ENCODE measurements around the gene CACNG7. TPM values are rescaled to one million over a fixed set of nuclear protein-coding genes. Genes with fewer than 3 reads are reported as not detected.

Gene CACNG7
- total RNA-seq, 1 experiment from 2014 or later = not detected

- no peak overlapping the region for H3K4me2 ChIP-seq (ENCODE audit: low read length)
- no peaks in the 10 kb centered on the region for H3K36me3 ChIP-seq (ENCODE audit: low read depth, low read length)
- no peaks in the 10 kb centered on the region for H3K9me2 ChIP-seq (replicated peaks; ENCODE audit: low read length)
- H3K9ac ChIP-seq (ENCODE audit: low read length) = no peak overlapping the region
- H3K4me1 ChIP-seq (ENCODE audit: insufficient read depth, low read length) = peaks cover 11% of the 10 kb centered on the region
- no peaks in the 10 kb centered on the region for H3K79me2 ChIP-seq (ENCODE audit: low read length)
- no TSS peak for BruUV-seq (replicated peaks)
- peaks cover 18% of the 10 kb centered on the region for H3K27me3 ChIP-seq (ENCODE audit: low read length)
- no peaks in the 10 kb centered on the region for H3F3A ChIP-seq (ENCODE audit: low read length, unreplicated experiment)
- no peak overlapping the region for H3K27ac ChIP-seq (ENCODE audit: low read length)
- intact Hi-C loops (cut with micrococcal nuclease) = loop anchor here (1.0 to 10.0 kb wide), 2 partner anchors 24 to 72 kb away; no protein-coding TSS in a partner anchor
- H4K20me1 ChIP-seq (ENCODE audit: low read length) = no peaks in the 10 kb centered on the region
- no peaks in the 10 kb centered on the region for H3K9me3 ChIP-seq (ENCODE audit: low read length)
- no peak overlapping the region for H3K4me3 ChIP-seq (ENCODE audit: low read length)
- peak; percentile 84 for DNase-seq
- ChIA-PET POLR2A (ENCODE audit: unreplicated experiment) (no interaction called here), CTCF (no interaction called here)
- no peak overlapping the region for H2AFZ ChIP-seq (ENCODE audit: low read length)
- TF ChIP-seq EZH2 (IDR thresholded peaks at IDR 0.05; ENCODE audit: low read length, unreplicated experiment) (no peak), CTCF (conservative IDR thresholded peaks at IDR 0.05; ENCODE audit: low read depth, low read length) (no peak), EZH2phosphoT487 (IDR thresholded peaks at IDR 0.05; ENCODE audit: borderline replicate concordance, low read length) (no peak)
- no peak for ATAC-seq
Measured at GRCh38 chr19:53903055-53903680, 5.9 kb upstream of the CACNG7 start.

- TF ChIP-seq EZH2 (IDR thresholded peaks at IDR 0.05; ENCODE audit: low read length, unreplicated experiment) = no peak
- TF ChIP-seq CTCF (conservative IDR thresholded peaks at IDR 0.05; ENCODE audit: low read depth, low read length) = no peak
- TF ChIP-seq EZH2phosphoT487 (IDR thresholded peaks at IDR 0.05; ENCODE audit: borderline replicate concordance, low read length) = no peak
- ATAC-seq (peak; percentile 50), DNase-seq (peak; percentile 77)
- no peak overlapping the region for H3K9ac ChIP-seq (ENCODE audit: low read length)
- H3K4me2 ChIP-seq (ENCODE audit: low read length) = no peak overlapping the region
- H3K4me1 ChIP-seq (ENCODE audit: insufficient read depth, low read length) = peaks cover 17% of the 10 kb centered on the region
- ChIA-PET CTCF (interaction anchor here (1.0 kb wide), 1 partner anchor 125 kb away, joined by 4 read pairs; no protein-coding TSS in a partner anchor), POLR2A (ENCODE audit: unreplicated experiment) (no interaction called here)
- no peaks in the 10 kb centered on the region for H3K9me3 ChIP-seq (ENCODE audit: low read length)
- no peaks in the 10 kb centered on the region for H4K20me1 ChIP-seq (ENCODE audit: low read length)
- no peaks in the 10 kb centered on the region for H3K36me3 ChIP-seq (ENCODE audit: low read depth, low read length)
- no peak overlapping the region for H2AFZ ChIP-seq (ENCODE audit: low read length)
- intact Hi-C loops (cut with micrococcal nuclease) = loop anchor here (5.0 to 10.0 kb wide), 2 partner anchors 70 to 117 kb away; no protein-coding TSS in a partner anchor
- H3K27me3 ChIP-seq (ENCODE audit: low read length) = peaks cover 33% of the 10 kb centered on the region
- BruUV-seq (replicated peaks) = no TSS peak
- no peak overlapping the region for H3K27ac ChIP-seq (ENCODE audit: low read length)
- H3K9me2 ChIP-seq (replicated peaks; ENCODE audit: low read length) = no peaks in the 10 kb centered on the region
- no peaks in the 10 kb centered on the region for H3K79me2 ChIP-seq (ENCODE audit: low read length)
- H3F3A ChIP-seq (ENCODE audit: low read length, unreplicated experiment) = no peaks in the 10 kb centered on the region
- H3K4me3 ChIP-seq (ENCODE audit: low read length) = no peak overlapping the region
Measured at GRCh38 chr19:53904909-53905308, 4.2 kb upstream of the CACNG7 start.

GRCh38 chr19:53905787-53906186 lies 3.3 kb upstream of the CACNG7 start:
- no TSS peak for BruUV-seq (replicated peaks)
- no peak overlapping the region for H3K9ac ChIP-seq (ENCODE audit: low read length)
- H3K36me3 ChIP-seq (ENCODE audit: low read depth, low read length) = no peaks in the 10 kb centered on the region
- no peaks in the 10 kb centered on the region for H3K79me2 ChIP-seq (ENCODE audit: low read length)
- peaks cover 17% of the 10 kb centered on the region for H3K4me1 ChIP-seq (ENCODE audit: insufficient read depth, low read length)
- DNase-seq = no peak
- H3K9me2 ChIP-seq (replicated peaks; ENCODE audit: low read length) = no peaks in the 10 kb centered on the region
- no peaks in the 10 kb centered on the region for H3K9me3 ChIP-seq (ENCODE audit: low read length)
- peaks cover 42% of the 10 kb centered on the region for H3K27me3 ChIP-seq (ENCODE audit: low read length)
- CTCF ChIA-PET = no interaction called here
- intact Hi-C loops (cut with micrococcal nuclease) = loop anchor here (2.0 to 10.0 kb wide), 3 partner anchors 63 to 117 kb away; no protein-coding TSS in a partner anchor
- no peak overlapping the region for H3K4me2 ChIP-seq (ENCODE audit: low read length)
- H3K4me3 ChIP-seq (ENCODE audit: low read length) = no peak overlapping the region
- TF ChIP-seq EZH2 (IDR thresholded peaks at IDR 0.05; ENCODE audit: low read length, unreplicated experiment) (no peak), EZH2phosphoT487 (IDR thresholded peaks at IDR 0.05; ENCODE audit: borderline replicate concordance, low read length) (no peak), CTCF (conservative IDR thresholded peaks at IDR 0.05; ENCODE audit: low read depth, low read length) (no peak)
- ATAC-seq = no peak
- H3F3A ChIP-seq (ENCODE audit: low read length, unreplicated experiment) = no peaks in the 10 kb centered on the region
- no peak overlapping the region for H3K27ac ChIP-seq (ENCODE audit: low read length)
- POLR2A ChIA-PET (ENCODE audit: unreplicated experiment) = no interaction called here
- H2AFZ ChIP-seq (ENCODE audit: low read length) = no peak overlapping the region
- no peaks in the 10 kb centered on the region for H4K20me1 ChIP-seq (ENCODE audit: low read length)

Measured in PC-3 (cell line).